Hypothalamus (tissue), 51 donors: Measurements from ENCODE around the gene BLOC1S5.
"Not testable (repeated sequence)": the region's sequence is repeated elsewhere in the genome, so short reads cannot be mapped to it uniquely, and the experiment has no call there.

ENCODE experiments used
- DNase-seq, 51 donors: peaks; one replicate each; lab custom pipeline; 2025; lab: John Stamatoyannopoulos, UW

The BLOC1S5 gene

DNA sequence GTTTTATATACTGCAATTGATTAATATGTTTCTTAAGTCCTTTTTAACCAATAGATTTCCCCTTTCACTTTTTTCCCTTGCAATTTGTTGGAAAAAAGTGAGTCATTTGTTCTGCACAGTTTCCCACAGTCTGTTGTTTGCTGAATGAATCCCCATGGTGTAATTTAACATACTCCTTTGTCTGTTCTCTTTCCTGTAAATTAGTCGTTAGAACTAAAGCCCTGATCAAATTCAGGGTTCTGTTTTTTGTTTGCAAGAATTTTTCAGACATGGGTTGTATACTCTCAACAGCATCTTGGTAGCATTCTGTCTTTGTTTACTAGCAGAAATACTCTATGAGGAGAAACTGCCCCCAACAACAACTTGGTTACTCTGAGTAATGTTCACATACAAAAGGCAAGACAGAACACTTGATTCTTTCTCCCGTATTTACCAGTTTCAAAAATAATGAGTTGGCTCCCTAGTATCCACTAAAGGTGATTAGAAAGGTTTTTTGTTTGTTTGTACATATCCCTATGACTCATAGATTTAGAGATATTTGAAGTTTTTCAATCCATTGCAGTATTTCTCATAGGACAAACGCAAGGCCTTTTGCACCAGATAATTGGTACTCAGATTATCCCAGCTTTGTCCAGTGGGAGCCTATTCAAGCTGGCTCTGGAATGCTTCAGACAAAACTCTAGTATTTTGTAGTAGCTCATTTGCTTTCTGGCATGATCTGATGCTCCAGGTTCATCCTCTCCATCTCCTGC lies 16.5 kb downstream of the BLOC1S5 start:
- no peak for DNase-seq

DNA sequence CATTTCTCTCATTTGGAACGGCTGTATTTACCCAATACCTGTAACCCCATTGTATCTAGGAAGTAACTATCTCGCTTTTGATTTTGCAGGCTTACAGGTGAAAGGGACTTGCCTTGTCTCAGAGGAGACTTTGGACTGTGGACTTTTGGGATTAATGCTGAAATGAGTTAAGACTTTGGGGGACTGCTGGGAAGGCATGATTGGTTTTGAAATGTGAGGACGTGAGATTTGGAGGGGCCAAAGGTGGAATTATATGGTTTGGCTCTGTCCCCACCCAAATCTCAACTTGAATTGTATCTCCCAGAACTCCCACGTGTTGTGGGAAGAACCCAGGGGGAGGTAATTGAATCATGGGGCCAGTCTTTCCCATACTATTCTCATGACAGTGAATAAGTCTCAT lies 18.4 kb downstream of the BLOC1S5 start:
- DNase-seq = not testable (repeated sequence)

DNA sequence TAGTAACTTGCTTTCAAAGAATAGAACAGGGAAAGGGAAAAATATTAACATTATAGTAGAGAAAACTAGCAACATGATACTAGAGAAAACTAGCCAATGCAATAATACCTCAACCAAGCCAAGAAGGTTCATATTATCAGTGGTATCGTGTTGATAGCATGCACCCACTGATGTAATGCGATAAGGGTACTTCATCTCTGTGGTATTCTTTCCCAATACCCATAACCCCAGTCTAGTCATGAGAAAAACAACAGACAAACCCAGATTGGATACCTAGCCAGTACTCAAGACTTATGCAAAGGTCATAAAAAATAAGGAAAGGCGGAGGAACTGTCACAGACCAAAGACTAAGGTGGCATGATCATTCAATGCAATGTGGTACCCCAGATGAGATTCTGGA lies 21.0 kb downstream of the BLOC1S5 start:
- no peak for DNase-seq

DNA sequence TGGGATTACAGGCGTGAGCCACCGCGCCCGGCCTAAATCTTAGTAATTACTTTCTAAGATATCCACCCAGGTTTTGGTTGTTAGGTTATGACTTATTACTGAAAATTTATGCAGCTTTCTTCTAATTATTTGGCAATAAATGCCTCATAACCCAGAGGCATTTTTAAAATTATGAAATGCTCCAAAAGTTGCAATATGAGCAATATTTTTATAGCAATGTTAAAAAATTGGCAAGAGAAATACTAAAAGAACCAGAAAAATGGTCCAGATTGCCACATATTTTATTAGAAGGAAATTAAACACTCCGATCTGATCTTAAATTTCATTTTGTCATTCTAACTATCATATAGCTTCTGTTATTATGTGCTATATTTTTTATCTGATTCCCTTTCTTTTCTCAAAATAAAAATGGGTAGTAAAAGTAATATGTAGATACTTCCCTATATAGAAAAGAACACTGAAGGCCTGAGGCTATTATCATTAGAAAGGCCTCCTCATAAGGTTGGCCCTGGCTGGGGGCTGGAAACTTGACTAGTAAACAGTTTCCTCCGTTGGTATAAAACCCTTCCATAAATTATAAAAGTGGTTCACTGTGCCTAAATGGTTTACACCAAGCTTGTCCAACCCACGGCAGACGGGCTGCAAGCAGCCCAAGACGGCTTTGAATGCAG lies 22.1 kb downstream of the BLOC1S5 start:
- no peak for DNase-seq

DNA sequence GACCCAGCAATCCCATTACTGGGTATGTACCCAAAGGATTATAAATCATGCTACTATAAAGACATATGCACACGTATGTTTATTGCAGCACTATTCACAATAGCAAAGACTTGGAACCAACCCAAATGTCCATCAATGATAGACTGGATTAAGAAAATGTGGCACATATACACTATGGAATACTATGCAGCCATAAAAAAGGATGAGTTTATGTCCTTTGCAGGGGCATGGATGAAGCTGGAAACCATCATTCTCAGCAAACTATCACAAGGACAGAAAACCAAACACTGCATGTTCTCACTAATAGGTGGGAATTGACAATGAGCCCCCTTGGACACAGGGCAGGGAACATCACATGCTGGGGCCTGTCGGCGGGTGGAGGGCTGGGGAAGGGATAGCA lies 30.1 kb downstream of the BLOC1S5 start:
- not testable (repeated sequence) for DNase-seq

DNA sequence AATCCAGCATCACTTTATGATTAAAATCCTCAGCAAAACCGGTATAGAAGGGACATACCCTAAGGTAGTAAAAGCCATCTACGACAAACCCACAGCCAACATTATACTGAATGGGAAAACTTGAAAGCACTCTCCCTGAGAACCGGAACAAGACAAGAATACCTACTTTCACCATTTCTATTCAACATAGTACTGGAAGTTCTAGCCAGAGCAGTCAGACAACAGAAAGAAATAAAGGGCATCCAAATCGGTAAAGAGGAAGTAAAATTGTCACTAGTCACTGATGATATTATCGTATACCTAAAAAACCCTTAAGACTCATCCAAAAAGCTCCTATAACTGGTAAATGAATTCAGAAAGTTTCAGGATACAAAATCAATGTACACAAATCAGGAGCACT lies 33.3 kb downstream of the BLOC1S5 start:
- DNase-seq = no peak

DNA sequence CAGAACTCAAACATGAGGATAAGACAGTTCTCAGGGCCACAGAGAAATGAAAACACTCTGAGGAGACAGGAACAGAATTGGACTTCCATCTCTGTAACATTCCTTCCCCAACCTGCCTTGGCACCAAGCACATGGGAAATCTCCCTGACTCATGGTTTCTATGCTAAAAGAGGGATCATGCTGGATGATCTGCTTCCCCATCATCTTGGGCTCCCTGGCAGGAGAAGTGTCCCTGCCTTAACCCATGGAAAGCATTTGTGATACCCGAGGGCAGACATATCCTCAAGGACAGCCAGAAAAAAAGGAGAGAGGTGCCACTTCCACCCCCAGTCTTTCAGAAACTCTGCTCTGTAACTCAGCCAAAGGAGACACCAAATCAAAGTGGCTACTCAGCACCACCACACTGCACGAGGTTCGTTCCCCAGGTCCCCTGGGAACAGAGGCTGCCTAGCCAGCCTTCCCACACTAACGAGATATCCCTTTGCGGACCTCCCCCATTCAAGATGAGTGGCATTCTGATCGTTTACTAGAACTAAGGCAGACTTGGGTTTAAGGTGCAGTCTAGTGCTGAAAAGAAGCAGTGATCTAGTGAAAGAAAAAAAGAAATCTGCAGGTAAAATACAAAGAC lies 34.8 kb downstream of the BLOC1S5 start:
- no peak for DNase-seq

DNA sequence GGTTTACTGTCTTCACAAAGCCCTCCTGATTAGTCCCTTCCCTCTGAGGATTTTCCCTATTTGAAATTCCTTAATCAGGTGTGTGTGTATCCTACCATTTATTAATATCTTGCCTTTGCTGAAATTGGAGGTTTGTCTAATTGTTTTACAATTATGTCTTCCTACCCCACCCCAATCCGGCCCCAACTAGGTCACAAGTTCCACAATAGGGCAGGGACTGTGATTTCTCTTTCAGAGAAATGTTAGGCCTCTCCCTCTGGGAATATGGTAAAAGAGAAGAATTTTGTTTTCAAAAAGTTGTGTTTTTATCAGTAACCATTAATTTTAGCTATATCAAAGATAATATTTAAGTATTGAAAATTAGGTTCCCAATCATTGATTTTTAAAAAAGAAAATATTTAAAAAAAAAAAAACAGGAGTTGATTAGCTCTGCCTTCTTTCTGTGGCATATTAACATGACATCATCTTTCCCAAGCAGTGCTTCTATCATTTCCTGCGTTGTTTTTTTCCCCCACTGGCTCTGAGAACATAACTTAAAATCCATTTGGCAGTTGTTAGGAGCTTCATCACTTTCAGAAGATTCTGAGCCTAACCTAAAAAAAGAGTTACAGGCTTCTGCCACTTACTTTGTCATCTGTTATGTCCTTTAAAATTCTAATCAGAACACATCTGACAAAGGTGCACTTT lies 36.1 kb downstream of the BLOC1S5 start:
- no peak for DNase-seq

DNA sequence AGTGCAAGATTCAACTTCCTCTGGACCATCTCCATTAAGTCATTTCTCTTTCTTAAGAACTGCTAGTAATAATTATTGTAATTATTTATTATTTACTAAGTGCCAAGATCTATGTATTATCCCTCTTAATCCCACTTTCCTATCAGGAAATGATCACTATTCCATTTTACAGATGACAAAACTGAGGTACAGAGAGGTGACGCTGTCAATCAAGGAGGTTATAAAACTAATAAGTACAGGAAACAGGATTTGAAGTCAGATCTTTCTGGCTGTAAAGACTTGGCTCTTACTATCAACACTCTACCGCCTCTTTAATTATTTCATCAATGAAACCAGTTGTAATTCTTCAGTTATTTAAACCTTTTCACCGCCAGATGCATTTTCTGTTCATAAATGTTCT lies 37.4 kb downstream of the BLOC1S5 start:
- no peak for DNase-seq

DNA sequence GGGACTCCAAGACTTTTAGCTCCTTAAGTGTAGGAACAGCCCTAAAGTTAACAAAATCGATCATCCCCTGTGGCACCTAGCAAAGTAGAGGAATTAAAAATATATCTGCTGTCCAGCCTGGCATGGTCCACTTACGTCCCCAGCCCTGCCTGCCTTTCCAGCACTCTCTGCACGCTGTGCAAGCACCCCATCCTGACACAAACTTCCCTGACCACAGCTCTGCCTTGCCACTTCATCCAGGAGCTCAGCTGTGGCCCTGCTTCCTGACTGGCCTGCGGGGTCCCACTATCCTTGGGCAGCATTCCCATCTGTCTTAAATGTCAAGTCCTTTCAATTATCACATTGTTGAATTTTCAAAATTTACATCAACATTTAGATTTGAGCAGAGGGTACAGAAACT lies 39.0 kb downstream of the BLOC1S5 start:
- DNase-seq = no peak

DNA sequence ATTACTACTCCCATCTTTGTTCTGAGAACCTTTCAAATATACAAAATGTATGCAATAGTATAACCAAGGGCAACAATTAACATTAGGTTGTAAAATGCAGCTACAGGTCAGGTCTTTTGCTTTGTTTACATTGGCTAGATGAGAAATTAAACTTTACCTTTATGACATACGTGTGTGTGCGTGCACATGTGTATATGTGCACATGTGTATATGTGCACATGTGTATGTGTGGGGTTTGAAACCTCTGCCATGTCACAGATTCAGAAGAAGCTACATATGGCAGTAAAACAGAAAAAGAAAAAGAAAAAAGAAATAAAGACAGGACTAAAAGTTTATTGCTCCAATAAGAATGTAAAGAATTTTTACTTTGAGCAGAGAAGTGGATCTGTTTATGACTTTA lies 40.6 kb downstream of the BLOC1S5 start:
- no peak for DNase-seq

DNA sequence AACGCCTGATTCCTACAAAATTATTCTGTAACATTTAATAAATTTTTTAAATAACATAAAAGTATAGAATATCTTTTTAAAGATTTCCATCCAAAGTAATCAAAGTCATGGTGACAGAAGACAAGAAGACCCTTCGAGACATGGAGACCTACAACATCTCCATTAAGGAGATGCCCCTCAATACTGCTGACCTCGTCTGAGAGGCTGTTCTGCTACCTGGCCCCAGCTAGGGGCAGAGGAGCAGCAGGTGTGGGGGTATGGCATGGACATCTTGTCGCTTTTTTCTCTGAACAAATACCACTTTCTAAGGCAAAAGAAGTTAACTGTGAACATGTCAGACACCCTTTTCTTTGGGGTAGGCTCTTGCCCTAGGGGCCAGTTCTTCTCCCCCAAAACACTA lies 44.1 kb downstream of the BLOC1S5 start:
- DNase-seq = no peak

DNA sequence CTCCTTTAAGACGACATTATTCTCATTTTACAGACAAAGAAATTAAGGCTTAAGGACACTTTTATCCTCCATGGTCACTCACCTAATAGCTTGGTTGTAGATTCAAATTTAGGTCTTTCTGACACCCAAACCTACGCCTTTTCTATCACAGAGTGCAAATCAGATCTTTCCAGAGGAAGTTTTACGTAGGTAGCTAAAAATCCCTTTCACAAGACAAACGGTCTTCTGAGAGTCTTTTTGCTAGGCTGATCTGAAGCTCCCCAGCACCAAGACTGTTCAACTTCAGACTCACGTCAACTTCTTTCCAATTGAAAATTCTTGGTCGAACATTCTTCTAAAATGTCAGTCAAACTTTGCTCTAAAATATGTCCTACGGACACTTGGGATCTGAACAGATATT lies 46.5 kb downstream of the BLOC1S5 start:
- DNase-seq = no peak

DNA sequence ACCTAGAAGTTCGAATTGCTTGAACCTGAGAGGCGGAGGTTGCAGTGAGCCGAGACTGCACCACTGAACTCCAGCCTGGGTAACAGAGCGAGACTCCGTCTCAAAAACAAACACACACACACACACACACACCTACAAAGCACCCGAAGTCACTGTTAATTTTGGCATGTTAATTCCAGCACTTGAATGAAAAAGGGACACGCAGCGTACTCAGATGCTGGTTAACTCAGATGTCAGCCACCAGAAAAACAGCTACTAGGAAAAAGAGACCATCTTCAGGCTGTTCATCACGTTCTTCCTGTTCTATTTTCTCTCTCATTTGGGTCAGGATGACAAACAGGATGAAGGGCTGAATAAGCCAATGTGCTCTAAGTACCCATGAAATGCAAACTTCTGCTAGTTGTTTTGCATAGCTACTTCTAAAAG lies 46.9 kb downstream of the BLOC1S5 start:
- DNase-seq = peak in 1 of 51 donors; percentile 2

DNA sequence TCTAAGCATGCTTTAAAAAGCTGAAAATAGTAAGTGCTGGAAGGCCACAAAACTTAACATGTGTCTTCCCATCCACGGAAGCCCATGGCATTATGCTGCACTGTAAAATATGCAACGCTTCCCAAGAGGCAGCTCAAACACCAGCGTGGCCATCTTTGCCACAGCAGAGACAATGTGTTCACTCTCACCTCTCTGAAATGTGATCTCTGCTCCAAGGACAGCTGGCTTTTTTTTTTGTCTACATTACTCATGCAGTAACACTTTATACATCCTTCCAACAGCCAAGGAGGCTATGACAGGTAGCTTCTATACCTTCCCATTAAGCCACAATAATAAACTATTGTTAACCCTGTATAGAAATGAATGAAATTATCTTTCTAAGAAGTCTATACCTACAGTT lies 49.2 kb downstream of the BLOC1S5 start:
- no peak for DNase-seq

DNA sequence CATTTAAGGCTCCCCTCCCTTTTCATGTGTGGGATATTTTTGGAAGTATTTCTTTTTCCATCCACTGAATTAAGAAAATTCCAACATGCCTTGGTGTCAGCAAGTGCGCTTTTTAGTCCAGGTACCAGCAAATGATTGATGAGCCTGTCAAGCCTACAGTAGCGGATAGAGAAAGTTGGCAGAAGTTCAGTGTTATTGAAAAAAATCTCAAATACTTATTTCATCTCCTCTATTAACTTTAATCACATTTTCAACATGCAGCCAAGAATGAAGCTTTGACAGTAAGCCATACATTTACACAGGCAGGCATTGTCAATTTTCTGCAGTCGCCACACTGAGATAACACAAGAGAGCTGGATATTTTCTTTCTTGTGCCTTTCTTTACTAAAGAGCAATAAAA lies 50.4 kb downstream of the BLOC1S5 start:
- no peak for DNase-seq

DNA sequence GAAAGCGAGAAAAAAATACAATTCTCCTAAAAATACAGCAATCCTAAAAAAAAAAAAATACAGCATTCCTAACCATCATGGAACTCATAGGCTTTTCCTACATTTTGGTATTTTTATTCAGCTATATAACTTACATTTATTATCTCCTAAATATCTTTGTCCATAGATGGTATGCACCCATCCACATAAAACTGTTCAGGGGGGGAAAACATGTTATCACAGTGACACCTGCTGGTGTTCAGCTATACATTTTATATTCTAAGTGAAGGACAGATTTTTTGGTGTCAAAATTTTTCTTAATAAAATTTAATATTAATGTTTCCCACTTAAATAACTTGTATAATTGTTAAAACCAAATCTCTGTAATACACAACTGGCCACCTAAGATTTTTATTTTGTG lies 58.0 kb downstream of the BLOC1S5 start:
- DNase-seq = no peak

DNA sequence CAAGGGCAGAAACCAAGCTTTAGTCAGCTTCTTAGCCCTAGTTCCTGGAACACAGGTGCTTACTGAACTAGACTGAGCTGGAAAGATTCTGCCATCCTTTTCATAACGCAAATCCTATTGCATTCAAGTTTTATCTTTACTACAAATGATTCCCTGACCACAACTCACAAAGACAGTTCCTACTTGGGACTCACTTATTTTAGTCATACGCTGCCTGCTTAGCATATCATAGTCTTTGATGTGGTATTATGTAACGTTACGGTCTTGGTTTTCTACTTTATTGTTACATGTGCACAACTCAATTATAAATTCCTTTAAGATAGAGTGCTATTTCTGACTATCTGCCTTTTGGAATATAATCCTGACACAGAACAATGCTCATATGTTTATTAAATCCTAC lies 59.1 kb downstream of the BLOC1S5 start:
- DNase-seq = no peak

DNA sequence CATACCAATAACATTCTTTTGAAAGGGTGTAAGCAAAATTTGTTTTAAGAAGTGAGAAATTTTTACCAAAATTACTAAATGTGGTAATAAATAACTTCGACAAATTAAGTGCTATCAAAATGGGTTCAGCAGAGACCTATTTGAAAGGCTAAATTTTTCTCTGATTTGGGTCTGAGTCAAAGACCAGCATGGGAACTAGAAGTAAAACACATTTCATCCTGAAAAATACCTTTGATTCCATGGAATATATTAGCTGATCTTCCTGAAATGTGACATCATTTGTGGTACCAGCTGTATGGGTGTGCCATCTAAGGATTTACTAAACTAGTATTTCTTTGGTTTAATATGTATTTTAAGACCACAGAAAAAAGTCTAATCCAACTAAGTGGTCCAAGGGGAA lies 63.6 kb downstream of the BLOC1S5 start:
- no peak for DNase-seq

DNA sequence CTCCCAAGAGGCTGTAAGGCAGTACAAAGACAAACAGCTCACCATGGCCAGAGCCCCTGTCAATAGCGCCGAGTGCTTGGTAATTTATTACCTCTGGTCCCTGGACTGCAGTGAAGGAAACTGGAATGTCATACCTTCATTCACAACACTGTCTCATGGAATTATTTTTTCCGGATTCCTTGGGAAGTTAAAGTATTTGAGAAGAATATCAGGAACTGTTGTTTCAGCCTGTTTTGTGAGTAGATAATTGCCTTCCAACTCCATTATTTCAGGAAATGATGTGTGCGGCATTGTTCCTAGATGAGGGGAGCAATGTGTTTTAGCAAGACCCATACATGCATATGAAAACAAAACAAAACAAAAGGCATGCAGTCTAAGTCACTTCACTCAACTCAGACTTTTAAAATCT lies 64.0 kb downstream of the BLOC1S5 start:
- no peak for DNase-seq

DNA sequence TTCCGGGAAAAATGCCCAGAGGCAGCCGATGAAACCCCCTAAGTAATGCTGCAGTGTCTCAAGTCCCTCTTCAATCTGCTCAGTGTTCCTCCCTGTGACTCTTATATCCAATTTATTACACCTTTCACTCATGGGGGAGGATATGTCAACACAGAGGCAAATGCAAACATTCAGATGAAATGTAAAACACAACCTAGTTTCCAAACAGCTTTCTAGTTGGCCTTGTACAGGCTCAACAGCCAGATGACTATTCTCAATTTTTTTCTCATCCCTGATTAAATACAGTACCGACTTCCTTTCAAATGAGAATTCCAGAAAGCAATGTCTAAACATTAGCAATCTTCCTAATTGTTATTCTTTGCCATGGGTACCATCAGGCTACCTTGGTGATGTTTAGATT lies 65.0 kb downstream of the BLOC1S5 start:
- no peak for DNase-seq
